Activated T-helper 1 cell treated with Interleukin-2 at 50 U/mL for 16 hours (primary cell): ENCODE data around the gene EBLN2.

Experiments
- DNase-seq: peaks from one replicate; pipeline ENCODE4 v3.0.0-alpha.2; 2020; ENCODE audit warnings: low read depth

Gene EBLN2

DNA sequence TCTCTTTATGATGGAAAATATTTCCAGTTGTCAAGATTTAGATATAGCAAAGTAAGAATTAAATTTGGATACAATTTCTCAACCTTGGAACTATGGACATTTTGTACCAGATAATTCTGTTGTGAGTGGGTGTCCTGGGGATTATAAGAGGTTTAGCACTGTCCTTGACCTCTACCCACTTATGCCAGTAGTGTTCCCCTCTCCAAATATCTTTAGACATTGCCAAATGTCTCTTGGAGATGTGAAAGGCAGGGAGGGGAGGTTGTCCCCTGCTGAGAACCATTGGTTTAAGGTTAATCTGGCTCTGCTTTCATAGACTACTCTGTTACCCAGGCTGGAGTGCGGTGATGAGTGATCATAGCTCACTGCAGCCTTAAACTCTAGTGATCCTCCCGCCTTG, at the start of gene EBLN2:
TSS of gene EBLN2 (plus strand) at position 244 of the 400 bp plus-strand sequence. CDS start 423 bp downstream, outside the sequence.
- DNase-seq: no peak

DNA sequence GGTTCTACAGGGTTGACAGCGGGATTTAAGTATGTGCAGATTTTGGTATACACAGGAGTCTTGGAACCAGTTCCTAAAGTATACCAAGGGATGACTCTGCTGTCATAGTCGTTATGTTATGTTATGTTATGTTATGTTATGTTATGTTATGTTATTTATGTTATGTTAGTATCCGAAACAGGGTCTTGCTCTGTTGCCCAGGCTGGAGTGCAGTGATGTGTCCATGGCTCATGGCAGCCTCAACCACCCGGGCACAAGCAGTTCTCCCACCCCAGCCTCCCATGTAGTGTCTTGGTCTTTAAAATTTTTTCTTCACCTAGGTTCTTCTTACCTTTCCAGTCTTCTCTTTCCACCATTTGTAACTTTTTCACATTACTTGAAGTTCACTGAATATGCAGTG, 43.2 kb upstream of the EBLN2 start:
- DNase-seq: no peak

DNA sequence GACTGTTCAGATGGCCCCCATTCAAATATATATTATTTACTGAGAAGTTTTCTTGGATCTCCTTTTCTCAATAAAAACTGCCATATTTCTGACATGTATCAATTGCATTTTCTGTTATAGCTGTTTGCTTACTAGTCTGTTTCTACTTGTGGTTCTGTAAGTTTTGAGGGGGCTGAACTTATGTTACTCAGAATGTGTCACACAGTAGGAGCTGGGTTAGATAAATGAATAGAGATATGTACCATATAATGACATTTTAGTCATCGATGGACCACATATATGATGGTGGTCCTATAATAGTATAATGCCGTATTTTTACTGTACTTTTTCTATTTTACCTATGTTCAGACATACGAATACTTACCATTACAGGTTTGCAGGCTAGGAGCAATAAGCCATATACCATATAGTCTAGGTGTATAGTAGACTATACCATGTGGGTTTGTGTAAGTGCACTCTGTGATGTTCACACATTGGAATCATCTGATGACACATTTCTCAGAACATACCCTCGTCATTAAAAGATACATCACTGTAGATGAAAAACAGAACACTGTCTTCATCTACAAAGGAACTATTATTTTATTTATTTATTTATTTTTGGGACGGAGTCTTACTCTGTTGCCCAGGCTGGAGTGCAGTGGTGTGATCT, 42.5 kb upstream of the EBLN2 start:
- DNase-seq: no peak

DNA sequence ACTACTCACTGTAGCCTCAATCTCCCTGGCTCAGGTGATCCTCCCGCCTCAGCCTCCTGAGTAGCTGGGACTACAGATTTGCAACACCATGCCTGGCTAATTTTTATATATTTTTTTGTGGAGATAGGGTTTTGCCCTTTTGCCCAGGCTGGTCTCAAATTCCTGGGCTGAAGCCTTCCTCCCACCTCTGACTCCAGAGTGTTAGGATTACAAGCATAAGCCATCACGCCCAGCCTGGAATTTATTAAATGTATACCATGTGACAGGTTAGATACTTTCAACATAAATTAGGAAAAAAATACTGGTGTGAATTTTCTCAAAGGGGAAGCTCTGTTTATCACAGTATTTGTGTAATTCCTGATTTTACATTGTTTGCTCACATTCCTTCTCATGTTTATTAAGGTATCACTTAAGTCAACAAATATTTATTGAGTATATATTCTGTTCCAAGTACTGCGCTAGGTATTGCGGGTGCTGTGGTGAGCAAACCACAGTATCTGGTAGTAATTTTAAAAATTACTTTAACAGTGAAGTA, 40.1 kb upstream of the EBLN2 start:
- no peak for DNase-seq

DNA sequence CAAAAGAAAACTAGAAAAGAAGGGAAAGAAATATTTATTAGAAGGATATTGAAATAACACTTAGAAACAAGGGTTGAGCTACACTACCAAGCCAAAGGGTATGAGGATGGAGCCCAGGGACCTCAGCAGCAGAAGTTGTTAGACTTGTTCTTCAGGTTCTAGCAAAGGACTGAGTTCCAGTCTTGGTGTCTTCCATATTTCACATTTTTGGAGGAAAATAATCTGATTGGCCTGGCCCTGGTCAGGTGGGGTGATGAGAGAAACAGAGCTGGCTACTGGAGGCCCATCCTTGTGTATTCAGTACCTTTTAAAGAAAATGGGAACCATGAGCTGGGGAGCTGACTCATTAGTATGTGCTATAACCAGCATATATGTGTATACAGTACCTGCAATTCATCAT, 36.6 kb upstream of the EBLN2 start:
- no peak for DNase-seq

DNA sequence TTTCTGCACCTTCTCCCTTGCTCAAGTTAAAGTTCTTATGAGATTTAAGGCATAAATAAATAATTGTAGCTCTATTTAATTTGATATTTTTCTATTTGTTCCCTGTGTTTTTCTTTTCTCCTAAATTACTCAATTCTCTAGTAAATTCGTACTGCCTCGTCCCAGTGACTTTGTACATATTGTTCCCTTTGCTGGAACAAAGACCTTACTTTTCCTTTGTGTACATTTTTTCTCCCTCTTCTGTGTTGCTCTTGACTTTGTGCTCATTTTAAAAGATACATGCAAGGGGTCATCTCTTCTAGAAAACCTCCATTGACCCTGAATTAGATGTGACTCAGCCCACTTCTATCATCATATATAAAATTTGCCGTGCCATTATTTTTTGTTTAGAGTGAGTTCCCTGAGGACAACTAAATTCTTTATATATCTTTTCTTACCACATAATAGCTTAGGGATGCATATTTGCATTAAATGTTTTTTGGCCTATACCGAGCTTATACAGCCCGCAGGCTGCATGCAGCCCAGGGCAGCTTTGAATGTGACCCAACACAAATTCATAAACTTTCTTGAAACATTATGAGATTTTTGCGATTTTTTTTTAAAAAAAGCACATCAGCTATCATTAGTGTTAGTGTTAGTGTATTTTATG, 35.2 kb upstream of the EBLN2 start:
- no peak for DNase-seq

DNA sequence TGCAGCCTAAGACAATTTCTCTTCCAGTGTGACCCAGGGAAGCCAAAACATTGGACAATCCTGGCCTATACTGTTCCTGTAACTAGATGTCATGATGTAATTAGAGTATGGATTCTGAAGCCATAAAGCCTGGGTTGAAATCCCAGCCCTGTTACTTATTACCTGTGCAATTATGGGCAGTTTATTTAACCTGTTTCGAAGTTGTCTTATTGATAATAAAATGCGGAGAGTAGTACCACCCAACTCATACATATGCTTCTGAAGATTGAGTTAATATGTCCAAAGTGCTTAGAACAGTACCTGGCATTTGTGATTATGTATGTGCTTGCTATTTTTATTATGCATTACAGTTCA, 34.7 kb upstream of the EBLN2 start:
- no peak for DNase-seq

DNA sequence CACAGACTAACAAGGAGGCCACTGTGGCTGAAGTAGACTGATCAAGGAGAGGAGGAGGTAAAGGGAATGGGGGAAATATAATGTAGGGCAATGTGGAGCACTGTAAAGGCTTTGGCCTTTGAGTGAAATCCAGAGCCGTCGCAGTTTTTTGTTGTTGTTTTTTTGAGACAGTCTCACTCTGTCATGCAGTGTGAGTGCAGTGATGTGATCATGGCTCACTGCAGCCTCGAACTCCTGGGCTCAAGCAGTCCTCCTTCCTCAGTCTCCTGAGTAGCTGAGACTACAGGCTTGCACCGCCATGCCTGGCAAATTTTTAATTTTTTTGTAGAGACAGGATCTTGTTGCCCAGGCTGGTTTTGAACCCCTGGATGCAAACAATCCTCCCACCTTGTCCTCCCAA, 32.7 kb upstream of the EBLN2 start:
- no peak for DNase-seq

DNA sequence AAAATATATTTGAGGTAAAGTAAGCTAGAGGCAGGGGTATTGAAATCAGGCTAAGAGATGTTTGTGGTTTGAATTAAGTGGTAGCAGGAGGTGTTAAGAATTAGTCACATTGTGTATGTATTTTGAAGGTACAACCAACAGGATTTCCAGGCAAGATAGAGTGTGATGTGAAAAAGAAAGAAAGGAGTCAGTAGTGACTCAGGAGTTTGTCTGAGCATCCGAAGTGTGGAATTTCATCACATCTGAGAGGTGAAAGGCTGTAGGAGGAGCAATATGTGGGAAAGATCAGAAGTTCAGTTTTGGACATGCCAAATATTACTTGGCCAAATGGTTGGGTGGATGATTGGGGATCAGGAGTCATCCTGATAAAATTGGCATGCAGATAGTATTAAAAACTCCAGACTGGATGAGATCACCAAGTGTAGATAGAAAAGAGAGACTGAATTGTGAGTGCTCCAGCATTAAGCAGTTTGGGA, 32.1 kb upstream of the EBLN2 start:
- DNase-seq: no peak

DNA sequence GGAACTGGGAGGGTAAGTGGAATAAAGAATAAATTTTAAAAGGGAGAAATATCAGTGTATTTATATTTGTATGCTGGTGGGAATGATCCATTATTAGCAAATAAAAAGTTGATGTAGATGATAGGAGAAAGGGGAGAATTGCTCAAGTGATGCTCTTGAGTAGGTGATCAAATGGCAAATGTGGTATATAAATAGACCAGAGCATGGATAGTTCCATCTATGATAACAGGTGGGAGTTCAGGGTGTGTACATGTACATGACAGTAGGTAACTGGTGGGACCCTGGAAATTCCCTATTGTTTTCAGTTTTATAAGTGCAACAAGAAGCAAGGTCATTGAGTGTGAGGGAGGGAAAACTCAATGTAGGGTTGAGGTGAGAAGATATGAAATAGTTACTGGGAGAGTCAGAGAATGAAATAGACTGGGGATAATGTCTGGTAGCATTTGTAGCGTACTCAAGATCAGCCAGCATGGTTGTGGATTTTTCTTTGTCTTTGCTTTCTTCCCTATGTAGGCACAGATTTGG, 31.3 kb upstream of the EBLN2 start:
- DNase-seq: no peak

DNA sequence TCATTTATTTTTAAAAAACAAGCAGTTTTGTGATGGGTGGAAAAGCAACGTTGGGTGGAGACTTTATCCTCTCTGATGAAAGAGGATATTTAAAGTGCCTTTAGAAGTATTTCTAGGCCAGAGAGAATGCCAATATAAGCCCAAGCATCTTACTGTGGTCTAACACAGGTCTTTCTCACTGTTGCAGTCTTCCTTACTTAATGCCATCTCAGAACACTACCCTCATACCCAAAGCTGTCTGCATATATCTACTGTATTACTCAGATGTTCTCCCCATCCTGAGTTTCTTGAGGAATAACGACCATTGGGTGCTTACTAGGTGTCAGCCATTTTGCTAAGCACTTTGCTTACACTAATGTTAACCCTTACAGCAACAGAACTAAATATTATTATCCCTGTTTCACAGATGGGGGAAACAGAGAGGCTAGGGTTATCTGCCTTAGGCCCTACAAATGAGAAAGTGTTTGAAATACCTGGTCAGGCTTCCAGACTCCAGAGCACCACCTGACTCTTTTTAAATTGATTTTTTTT, 29.8 kb upstream of the EBLN2 start:
- no peak for DNase-seq

DNA sequence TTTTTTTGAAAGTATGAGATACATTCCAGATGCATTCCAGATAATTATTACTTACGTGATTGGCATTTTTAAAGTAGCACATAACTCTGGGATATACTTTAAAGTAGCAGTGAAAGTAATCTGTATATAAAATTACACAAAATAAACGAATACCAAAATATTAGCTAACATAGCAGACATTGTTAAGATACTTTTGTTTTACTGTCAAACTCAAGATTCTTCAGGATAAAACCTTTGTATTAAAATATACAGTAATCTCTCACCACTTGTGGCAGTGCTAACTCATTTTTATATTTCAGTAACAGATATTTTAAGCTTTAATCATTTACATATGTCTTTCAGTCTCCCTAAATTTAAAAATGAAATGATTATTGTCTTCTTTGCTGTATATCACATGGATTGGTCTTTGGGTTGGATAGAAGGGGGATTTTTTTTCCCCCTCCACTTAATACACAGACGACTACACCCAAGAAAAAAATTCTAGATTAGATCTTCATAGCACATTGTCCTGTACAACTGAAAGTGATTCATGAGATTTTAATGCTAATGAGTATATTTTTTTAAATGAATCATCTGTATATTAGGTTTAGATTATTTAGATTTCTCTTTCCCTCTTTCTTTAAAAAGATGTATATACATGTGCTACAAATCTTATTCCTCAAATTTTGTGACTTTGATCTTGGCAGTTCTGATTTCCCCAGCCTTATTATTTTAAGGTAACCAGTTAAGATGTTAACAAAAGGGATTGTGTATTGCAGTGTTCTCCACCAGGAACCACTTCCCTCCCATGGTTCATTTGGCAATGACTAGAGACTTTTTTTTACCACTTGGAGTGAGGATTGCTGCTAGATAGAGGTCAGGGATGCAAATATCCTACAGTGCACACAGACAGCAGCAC, 24.5 kb upstream of the EBLN2 start:
- DNase-seq: no peak

DNA sequence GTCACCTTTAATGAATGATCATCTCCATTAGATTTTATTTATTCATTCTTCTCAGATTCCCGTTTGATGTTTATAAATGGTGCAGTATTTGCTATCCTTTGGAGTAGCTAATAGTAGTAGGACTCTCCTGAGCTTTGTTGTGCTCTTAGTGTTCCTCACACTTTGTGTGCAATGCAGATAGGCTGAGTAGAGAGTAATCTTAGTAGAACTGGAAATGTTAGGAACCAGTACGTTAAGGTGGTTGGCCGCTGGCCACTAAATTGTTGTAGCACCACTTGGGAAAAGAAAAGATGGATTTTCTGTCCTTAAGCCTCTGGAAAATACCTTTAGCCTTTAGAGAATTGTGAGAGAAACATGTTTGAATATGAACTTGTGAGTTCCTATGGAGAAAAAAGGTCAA, 19.9 kb upstream of the EBLN2 start:
- no peak for DNase-seq

DNA sequence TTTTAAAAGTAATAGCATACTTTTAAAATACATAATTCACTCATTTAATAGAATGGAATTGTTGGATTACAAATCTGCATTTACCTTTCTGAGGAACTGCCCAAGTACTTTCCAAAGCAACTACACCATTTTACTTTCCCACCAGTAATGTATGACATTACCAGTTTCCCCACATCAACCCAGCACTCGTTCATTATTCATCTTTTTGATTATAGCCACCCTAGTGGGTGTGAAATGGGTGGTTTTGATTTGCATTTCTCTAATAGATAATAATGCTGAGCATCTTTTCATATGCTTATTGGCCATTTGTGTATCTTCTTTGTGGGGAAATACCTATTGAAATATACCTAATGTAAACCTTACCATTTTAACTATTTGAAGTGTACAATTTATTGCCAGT, 18.0 kb upstream of the EBLN2 start:
- no peak for DNase-seq

DNA sequence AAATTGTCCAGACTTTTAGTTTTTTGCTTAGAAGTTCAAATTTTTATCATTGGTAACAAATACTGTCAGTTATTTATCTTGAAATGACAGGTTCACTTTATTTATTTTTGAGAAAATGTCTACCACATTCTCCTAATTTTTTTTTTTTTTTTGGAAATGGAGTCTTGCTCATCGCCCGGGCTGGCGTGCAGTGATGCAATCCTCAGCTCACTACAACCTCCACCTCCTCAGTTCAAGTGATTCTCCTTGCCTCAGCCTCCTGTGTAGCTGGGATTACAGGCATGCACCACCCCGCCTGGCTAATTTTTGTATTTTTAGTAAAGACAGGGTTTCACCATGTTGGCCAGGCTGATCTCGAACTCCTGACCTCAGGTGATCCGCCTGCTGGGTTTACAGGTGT, 16.1 kb upstream of the EBLN2 start:
- no peak for DNase-seq

DNA sequence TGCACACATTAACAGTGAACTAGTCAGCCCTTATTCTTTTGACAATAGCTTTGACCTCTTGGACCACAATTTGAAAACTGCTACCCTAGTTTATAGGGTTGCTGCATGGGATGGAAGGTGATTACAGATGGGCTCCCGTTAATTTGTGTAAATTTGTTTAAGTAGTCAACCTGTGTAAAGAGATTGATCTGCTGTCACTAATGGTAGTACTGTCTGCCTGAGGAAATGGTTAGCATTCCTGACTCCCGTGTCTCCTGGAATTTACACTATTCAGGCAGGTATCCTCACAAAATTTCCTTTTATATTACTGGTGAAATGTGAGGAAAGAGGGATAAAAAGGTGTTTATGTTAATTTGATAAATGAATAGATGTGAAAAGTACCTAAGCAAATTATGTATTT, 15.3 kb upstream of the EBLN2 start:
- DNase-seq: no peak

DNA sequence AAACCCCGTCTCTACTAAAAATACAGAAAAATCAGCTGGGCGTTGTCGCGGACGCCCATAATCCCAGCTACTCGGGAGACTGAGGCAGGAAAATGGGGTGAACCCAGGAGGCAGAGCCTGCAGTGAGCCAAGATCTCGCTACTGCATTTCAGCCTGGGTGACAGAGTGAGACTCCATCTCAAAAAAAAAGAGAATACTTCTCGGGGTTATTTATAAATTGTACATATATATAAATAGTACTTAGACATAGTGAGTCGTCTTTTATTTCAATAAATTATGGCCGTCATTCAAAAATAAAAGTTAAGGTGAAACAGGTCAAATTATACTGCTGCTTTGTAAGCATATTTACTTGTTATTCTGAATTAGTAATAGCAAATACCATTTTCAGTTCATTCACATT, 12.1 kb upstream of the EBLN2 start:
- no peak for DNase-seq

DNA sequence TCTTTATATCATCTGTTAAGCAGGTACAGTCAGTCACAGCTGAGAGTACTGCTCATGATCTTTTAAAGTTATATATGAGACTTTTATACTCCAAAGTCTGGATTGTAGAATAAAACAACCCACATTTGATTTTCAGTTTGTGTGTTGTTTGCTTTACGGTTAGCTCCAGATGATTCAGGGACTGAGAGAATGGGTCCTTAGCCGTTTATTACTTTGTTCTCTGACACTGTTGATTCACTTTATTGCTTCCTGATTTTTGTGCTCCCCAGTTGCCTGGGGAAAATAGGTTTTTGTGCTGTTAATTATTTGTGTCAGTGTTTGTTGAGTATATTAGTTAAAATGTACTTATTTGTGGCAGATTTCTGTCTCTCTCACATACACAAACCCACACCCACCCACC, 8.6 kb upstream of the EBLN2 start:
- no peak for DNase-seq

DNA sequence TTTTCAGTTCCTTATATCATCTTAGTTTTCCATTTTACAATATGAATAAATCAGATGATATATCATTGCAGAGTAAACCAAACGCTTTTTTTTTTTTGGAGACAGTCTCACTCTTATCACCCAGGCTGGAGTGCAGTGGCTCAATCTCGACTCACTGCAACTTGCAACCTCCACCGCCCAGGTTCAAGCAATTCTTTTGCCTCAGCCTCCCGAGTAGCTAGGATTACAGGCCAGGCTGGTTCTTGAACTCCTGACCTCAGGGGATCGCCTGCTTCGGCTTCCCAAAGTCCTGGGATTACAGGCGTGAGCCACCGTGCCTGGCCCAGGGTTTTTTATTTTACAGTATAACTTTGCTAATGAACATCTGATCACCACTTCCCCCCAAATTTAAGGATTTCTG, 5.9 kb upstream of the EBLN2 start:
- DNase-seq: no peak

DNA sequence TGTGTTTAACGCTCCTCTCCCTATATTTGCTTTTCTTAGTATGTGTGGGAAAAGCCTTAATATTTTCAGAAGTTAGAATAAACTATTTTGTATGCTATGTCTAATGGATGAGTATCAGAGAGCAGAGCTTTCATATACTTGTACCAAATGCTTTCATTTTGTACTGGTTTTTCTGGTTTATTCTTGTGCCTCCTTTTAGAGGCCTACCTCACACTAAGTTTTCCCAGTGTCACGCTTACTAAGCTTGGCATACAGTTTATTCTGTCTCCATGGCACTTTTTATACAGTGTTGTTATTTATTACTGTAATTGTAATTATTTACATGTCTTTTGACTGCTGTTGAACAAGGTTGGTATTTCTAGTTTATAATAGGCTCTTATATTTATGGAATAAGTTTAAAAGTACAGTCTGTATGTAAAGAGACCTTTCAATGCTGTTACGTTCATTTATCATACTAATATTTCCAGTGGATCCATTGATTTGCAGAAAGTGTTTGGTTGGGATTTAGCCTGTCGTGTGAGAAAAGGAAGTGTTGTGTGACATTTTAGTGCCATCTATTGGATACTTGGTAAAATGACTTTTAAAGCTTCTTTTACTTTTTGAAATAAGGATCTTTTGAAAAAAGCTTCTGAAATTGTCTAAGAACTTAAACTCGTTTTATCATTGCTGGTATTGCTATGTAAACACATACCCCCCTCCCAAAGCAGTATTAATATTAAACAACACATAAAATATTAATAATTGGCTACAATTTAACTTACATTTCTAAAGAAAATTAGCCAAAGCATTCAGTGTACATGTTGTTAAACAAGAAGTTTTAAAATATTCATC, 5.2 kb upstream of the EBLN2 start:
- DNase-seq: no peak

DNA sequence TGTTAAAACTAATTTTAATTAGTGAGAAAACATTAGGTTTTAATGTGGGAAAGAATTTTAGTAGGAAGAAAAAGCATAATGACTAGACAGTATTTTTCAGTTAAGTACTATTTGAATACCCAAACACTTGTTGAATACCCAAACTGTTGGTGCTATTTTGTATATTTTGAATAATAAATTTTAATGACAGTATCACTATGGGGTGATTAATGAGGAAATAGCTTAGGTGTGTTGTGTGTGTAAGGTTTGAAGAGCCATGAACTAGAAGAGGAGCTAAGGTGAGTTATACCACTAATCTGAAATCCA, 4.7 kb upstream of the EBLN2 start:
- no peak for DNase-seq

DNA sequence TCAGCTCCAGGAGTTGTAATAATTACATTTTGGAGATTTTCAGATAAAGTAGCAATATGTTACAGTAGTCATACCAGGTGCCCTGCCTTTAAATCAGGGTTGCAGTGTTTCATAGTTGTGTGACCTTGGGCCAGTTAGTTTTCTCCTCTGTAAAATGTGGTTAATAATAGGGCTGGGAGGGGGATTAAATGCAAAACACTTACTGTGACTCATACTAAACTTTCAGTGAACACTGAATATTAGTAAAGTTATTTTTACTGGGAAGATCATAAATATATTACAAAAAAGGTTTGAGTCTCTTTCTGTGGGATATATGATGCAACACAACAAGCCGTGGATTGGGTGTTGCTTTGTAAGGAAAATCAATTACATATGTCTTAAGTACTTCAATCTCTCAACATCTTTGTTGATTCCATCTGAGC, 1.1 kb upstream of the EBLN2 start:
- no peak for DNase-seq
